DOHH2 (cell line): ENCODE data around the gene WDFY3.

Experiments
- EZH2phosphoT487 ChIP-seq: fragments of 200-600 bp; sonication (generic); IDR thresholded peaks from 2 replicates; pipeline ENCODE4 v1.6.1; 2017; ENCODE audit warnings: borderline replicate concordance, mild to moderate bottlenecking, antibody characterized with exemption, low read length, moderate library complexity, mixed read lengths
- TF ChIP-seq, protein P1 (sequence below): fragments of 200-600 bp; sonication (generic); IDR thresholded peaks from one replicate; pipeline ENCODE4 v1.5.1; 2014; ENCODE audit warnings: antibody characterized with exemption, mild to moderate bottlenecking, low read depth, low read length; ENCODE audit not compliant: poor library complexity, severe bottlenecking

GRCh38 chr4:84965553-84966381, 723 bp downstream of the WDFY3 start:
- TF ChIP-seq, protein P1, sequence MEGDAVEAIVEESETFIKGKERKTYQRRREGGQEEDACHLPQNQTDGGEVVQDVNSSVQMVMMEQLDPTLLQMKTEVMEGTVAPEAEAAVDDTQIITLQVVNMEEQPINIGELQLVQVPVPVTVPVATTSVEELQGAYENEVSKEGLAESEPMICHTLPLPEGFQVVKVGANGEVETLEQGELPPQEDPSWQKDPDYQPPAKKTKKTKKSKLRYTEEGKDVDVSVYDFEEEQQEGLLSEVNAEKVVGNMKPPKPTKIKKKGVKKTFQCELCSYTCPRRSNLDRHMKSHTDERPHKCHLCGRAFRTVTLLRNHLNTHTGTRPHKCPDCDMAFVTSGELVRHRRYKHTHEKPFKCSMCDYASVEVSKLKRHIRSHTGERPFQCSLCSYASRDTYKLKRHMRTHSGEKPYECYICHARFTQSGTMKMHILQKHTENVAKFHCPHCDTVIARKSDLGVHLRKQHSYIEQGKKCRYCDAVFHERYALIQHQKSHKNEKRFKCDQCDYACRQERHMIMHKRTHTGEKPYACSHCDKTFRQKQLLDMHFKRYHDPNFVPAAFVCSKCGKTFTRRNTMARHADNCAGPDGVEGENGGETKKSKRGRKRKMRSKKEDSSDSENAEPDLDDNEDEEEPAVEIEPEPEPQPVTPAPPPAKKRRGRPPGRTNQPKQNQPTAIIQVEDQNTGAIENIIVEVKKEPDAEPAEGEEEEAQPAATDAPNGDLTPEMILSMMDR = no peak
- TF ChIP-seq EZH2phosphoT487 = no peak
